HG03108 (cell line): ENCODE results near the gene SPAG7.
A peak's percentile ranks its signal among the peaks of the same experiment; 100 is the strongest.

ENCODE experiments used
- ATAC-seq: cut with Tn5 transposase; IDR thresholded peaks from one replicate; pipeline ENCODE4 v1.9.1; 2021; ENCODE audit warnings: moderate library complexity; ENCODE audit not compliant: unreplicated experiment

Gene SPAG7

DNA sequence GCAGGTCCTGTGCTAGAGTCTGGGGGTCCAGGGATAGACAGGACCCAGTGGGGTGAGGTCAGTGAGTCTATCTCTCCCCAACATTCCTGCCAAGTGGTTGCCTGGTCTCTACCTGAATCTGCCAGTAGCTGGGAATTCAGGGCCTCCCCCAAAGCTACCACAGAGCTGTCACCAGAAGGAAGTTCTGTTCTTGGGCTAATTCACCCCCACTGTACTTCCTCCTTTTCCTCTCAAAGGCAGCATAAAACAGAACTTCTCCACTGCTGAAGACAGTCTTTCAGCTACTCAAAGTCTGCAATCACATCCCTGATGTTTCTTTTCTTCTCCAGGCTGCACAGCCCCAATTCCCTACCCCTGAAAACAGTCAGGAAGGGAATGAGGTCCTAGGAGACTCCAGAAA is 11.1 kb upstream of the SPAG7 start:
- ATAC-seq: no peak

DNA sequence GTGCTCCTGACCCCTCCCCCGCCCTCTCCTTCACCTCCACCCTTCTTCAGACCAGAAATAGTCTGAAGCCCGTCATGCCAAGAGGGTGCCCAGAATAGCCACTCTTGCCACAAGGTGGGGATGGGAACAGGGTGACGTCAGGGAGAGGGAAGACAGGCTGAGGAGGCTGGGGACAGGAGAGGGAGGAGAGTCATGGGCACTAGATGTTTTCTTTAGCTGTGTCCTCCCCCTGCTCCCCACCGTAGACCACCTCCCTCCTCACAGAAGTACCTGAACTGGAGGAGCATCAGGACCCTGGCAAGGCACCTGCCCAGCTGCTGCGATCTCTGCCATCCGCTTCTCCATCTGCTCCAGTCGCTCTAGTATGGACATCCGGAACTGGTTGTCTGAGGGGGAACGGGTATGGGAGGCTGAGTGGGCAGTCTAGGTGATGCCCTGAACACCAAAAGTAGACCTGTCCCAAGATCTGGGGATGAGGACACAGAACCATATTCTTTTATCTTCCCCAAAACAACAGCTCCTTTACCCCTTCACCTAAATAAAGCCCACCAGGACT is 6.6 kb upstream of the SPAG7 start:
- no peak for ATAC-seq

DNA sequence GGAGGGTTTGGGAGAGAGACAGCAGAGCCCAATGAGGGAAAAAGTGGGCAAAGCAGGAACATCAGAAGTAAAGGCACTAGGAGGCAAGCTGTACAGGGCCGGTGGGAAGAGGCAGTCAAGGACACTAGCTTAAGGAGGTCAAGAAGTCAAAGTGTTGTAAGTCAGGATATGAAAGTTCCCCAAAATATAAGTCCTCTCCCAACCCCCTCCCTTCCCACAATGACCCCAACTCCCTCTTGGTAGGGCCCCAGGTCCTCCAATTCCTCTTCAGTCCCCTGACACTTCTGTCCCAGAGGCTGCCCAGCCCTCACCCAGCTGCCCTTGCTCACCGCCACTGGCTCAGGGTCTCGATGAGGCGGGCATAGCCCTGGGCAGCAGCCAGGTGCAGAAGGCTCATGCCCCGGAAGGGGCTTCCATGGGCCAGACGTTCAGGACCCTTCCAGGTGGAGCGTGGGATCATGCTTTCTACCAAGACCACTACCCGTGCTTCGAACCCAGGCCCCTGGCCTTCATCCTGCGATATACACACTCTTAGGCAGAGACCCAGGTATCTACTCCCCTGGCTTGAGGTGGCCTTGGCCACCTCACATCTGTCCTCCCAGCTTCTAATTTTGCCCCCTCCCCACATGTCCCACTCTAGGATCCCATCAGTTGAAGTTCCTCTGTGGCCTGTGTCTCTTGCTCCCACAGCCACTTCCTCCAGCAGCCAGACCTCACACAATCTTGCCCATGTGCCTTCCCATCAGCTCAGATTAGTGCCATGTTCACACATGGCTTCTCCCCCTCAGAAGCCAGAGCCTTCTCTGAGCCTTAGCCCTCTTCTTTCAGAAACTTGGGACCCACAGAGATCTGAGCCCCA is 5.9 kb upstream of the SPAG7 start:
- ATAC-seq: no peak

DNA sequence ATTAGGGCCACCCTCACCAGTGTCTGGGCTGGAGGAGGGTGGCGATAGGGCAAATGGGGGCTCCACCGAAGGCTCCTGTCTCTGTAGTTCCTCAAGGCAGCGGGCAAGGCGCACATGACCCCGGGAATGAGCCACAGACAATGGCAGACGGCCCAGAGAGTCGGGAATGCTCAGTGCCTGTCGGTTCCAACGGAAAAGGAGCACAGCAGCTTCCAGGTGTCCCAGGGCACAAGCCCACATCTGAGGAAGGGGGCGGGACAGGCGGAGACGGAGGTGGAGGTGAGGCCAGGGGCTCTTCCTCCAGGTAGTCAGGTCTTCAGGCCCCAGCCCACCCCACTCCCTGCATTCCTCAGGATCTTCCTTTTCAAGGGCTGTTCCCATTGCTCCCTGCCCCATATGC is 5.1 kb upstream of the SPAG7 start:
- no peak for ATAC-seq

DNA sequence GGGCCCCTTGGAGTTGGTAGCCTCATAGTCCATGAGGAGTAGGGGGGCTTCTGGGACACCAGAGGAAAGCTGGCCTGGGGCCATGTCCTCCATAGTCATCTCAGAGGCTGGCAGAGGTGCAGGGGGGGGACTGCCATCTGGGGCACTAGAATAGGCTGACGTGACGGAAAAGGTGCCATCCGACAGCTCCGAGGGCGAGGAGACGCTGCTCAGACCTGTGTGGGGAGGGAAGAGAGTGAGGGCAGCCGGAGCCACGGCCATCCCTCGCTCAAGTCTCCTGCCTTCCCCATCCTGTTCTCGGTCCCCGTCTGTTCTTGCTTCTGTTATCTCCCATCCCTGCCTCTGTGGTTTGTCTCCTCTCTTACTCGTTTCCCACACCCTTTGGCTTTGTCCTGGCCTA is 4.7 kb upstream of the SPAG7 start:
- ATAC-seq: no peak

DNA sequence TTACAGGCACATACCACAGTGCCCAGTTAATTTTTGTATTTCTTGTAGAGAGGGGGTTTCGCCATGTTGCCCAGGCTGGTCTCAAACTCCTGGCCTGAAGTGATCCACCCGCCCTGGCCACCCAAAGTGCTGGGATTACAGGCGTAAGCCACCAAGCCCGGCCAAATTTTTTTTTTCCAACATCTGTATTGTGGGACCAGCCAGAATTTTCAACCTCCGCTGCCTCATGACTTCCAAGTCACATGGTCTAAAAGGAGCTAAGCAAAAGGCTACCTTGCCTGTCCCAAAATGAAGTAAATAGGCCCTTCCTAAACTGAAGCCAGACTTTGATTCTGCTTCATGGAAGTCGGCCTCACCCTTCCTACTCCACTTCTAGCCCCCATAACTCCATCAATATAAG is 4.2 kb upstream of the SPAG7 start:
- ATAC-seq: no peak

DNA sequence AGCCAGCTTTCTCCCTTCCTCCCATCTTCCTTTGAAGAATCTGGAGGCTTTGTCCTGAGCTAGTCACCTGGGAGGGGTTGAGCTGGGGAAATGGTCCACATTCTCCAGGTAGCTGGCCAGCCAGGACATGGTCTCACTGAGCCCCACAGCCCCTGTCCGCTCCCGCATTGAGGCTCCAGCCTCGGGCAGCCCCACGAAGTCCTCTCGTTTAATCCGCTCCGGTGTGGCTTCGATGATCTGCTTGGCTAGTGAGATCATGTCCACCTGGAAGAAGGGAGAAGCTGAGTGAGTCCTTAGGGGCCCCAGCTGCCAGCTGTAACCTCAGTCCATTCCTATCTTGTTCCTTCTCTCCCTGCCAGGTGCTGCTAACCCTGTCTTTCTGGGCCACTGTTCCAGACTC is 2.7 kb upstream of the SPAG7 start:
- ATAC-seq: no peak

DNA sequence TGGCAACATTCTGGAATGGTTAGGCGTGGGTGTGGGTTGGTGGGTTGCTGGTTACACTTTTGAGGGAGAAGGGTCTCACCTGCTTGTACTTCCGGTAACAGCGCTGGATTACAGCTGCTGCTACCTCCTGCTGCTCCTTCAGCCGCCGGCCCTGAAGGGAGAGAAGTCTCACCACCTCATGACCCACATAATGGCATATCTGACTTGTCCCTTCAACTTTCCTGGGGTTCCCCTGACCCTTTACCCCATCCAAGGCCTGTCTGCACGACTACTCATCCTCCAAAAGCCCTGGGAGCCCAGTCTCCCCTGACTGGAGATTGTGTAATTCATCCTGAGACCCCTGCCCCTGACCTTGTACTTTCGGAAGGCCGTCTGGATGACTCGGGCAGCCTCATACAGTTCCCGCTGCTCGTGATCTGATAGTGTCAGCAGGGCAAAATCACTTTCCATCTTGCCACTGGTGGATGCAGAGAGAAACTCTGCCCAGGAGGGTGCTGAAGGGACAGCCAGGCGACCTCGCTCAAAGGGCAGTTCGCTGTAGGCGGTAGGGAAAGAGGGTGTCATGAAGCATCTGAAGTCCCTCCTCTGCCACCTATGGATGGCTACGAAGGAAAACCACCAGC is 2.0 kb upstream of the SPAG7 start:
- no peak for ATAC-seq

DNA sequence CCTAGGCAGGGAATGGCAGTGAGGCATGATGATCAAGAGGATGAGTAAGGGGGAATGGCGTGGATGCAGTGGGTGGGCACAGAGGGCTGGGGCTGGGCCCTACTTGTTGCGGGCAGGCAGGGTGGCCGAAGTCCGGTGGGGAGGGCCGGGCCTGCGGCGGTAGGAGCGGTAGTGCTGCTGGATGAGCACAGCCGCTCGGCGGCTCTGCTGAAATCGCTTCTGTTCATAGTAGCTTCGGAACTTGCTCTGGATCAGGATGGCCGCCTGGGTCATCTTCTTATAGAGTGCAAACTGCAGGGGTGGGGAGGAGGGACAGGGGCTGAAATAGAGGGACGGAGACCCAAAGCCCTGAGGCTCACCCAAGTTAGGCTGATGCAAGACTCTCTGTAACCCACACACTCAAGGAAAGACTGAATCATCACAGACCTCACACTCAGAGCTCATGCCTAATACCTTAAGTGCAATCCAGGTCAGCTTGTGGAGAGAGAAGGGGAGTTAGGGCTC is 1.5 kb upstream of the SPAG7 start:
- no peak for ATAC-seq

DNA sequence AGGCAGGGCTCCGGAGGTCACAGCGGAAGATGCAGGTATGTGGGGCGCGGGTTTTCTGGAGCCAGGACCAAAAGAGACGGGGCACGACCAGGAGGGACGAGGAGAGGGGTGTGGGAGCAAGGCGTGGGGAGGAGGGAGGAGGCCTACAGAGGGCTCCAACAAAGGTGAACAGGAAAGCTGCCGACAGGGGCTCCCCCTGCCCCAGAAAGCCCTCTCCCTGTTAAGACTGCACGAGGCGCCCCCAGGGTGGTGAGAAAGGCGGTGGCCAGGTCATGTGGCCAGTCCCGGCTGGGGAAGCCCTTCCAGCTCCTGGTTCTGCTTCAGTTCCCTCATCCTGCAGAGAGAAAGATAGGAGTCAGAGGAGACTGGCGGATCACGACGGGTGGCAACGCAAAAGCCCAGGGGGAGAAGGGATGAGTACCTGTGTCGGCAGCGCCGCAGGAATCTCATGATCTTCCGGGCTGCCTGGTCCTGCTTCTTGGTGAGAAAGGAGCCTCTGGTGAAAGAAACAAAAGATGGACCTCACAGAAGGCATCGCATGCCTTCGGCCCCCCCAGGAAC is 949 bp upstream of the SPAG7 start:
- no peak for ATAC-seq

DNA sequence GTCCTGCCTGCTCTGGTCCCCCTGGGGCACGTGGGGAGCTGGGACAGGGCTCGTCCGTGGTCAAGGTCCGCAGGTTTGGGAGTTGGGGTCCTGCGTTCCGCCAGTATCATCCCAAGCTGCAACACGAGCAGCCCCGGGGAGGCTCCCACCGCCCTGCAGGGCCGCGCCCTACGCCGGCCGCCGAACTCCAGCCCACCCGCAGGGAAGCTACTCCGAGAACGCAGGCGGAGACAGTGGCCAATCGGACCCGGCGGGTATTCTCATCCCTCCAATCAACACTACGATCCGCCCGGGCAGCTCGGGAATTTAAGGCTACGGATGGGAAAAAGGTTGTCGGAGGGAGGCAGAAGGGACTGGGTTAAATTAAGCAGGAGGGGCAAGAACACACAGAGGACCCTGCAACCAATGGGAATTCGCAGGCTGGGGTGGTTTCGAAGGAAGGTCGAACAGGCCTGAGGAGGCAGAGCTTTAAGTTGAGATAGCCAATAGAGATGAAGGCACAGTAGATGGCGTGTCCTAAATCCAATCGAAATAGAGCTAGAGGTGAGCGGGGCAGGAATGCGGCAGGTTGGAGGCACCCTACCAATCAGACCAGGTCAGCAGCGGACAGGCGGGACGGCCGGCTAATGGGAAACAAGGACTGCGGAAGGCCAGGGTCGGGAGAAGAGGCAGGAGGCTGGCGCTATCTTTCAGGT is 626 bp downstream of the SPAG7 start:
- peak; percentile 81 for ATAC-seq

DNA sequence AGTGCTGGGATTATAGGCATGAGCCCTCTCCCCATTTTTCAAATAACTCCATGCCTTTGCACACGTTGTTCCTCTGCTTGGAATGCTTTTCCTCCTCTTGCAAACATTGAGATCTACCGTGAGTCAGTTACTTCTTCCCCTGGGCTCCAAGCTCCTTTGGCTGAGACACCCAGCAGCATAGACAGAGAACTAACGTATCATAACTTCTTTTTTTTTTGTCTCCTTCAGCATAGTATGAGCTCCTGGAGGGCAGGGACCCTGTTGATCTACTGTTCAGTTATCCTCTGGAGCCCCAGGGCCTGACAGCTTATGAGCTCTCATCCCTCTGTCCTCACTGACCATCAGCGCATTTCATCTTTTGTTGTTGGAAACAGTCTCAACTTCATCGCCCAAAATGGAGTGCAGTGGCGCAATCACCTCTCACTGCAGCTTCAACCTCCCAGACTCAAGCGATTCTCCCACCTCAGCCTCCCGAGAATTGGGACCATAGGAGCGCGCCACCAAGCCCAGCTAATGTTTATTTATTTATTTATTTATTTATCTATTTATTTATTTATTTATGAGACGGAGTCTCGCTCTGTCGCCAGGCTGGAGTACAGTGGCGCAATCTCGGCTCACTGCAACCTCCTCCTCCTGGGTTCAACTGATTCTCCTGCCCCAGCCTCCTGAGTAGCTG is 2.2 kb downstream of the SPAG7 start:
- no peak for ATAC-seq

DNA sequence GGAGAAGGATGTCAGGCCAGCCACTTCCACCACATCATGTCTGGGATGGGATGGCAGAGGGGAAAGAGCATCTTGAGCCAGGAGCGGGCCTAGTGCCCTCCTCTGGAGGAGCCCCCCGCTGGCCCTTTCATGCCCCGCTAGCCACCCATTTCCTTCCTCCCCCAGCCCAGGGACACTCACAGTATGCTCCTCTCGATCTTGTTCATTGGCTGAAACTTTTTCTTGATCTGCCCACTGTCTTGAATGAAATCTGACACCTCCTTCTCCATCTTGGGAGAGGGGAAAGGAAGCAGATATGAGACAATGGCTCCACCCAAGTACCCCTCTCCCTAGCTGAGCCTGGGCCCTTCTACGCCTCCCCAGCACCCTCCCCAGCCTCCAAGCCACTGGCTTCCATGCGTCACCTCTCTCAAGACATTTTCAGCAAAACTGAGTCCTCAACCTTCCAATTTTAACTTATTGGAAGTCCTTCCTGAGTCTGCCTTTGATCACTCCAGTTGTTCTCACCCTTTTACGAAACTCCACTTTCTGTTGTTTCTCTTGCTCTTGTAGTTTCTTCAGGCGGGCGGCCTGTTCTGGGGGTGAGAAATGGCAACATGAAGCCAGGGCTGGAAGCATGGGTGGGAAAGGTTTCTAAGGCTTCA is 7.2 kb downstream of the SPAG7 start:
- ATAC-seq: no peak

DNA sequence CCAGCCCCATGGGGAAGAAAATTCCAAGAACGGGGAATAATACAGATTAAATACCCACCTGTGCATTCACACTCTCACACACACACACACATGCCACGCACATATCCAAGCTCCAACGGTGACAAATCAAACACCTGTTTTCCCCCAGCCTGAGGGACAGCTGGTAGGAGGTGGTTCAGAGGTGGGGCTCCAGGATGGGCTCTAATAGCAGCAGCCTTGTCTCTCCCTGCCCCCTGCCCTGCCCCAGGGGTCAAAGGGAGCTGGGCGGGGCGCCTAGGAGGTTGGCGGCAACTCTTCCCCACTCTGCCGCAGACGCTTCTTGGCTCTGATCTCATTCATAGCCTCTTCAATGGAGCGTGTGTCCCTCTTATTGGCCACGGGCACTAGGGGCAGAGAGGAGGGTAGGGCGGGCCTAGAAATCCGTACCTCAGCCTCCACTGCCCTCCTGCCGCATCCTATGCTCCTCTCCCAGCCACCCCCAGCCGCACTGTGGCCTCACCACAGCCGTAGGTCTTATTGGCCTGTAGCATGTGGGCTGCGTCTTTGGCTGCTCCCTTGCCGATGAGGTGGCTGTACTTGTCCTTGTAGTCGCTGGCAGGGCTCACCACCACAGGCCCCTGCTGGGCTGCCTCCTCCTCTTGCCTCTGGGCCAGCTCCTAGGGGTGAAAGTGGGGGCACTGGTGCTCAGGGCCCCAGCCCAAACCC is 8.2 kb downstream of the SPAG7 start:
- ATAC-seq: no peak

DNA sequence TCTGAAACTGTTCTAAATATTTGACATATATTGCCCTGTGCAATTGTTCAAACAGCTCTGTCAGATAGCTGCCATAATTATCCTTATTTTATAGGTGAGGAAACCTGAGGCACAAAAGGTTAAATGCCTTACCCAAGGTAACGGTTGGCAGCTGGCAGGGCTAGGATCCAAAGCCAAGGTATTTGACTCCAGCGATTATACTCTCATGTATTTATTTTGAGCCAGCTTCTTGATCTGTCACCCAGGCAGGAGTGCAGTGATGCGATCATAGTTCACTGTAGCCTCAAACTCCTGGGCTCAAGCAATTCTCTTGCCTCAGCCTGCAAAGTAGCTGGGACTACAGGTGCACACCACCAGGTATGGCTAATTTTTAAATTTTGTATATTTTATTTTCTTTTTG is 9.5 kb downstream of the SPAG7 start:
- no peak for ATAC-seq

DNA sequence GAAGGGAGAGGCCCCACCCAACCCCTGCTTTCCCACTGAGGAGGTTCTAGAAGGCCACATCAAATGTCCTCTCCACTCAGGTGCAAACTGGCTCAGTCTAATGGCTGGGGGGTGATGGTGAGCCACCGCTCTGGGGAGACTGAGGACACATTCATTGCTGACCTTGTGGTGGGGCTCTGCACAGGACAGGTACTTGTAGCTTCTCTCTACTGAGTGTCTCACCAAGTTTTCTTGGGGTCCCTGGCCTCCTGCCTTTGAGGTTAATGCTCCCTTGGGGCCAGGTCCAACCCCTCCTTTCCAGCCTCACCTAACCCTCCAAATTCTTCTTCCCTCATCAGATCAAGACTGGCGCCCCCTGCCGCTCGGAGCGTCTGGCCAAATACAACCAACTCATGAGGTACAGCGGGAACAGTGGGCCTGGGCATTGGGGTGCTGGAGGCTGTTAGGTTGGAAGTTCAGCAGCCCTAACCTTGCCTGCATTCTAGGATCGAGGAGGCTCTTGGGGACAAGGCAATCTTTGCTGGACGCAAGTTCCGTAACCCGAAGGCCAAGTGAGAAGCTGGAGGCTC is 11.0 kb downstream of the SPAG7 start:
- ATAC-seq: no peak

DNA sequence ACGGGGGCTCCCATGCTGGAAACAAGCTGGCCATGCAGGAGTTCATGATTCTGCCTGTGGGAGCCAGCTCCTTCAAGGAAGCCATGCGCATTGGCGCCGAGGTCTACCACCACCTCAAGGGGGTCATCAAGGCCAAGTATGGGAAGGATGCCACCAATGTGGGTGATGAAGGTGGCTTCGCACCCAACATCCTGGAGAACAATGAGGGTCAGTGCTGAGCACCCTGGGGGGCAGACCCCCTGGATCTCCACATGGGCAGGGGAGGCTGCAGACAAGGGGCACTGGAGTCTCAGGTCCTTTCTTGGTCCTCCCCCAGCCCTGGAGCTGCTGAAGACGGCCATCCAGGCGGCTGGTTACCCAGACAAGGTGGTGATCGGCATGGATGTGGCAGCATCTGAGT is 12.5 kb downstream of the SPAG7 start:
- ATAC-seq: no peak

DNA sequence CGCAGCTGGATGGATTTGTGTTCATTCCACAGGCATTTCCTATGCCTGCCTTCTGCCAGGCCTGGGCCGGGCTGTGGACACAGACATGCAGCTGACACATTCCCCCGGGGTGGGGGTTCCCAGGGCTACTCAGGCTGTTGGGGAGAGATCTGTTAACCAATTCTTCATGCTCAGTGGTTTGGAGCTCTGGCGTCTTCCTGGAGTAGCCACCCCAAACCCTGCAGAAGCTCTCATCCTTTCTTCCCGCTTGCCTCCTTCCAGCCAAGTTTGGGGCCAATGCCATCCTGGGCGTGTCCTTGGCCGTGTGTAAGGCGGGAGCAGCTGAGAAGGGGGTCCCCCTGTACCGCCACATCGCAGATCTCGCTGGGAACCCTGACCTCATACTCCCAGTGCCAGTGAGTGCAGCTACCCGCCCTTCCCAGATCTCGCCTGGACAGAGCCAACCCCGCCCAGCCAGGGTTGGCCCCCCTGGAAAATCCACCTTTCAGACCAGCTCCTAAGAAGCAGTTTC is 14.1 kb downstream of the SPAG7 start:
- no peak for ATAC-seq

DNA sequence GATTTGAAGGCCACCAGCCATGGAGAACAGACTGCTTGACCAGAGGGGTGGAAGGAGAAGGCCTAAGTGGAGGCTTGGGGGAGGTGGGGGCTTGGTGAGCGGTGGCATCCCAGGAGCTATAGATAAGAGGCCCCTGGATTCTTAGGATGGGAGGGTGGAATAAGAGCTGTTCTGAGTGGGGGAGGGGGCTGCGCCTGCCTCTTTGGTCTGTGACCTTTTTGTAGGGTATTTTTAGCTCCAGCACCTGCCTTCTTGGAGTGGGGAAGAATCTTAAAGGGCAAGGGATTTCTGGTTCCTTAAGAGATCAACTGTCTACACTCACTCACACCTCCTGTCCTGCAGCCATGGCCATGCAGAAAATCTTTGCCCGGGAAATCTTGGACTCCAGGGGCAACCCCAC is 16.1 kb downstream of the SPAG7 start:
- ATAC-seq: no peak
